IPS DF 4.7 (cell line): ENCODE measurements around the gene HOXA9.

Experiments used
- DNase-seq: peaks from one replicate; pipeline ENCODE4 v3.0.0-alpha.2; 2013; ENCODE audit warnings: low spot score; ENCODE audit errors: extremely low read depth

HOXA9 gene

GRCh38 chr7:27142580-27143022 lies 22.7 kb downstream of the HOXA9 start:
- DNase-seq: no peak

GRCh38 chr7:27141923-27142579 lies 23.3 kb downstream of the HOXA9 start:
- no peak for DNase-seq

- no peak for DNase-seq
Observed at GRCh38 chr7:27141137-27141922, 24.0 kb downstream of the HOXA9 start.

GRCh38 chr7:27140126-27140857 lies 25.0 kb downstream of the HOXA9 start:
- DNase-seq: no peak

DNA sequence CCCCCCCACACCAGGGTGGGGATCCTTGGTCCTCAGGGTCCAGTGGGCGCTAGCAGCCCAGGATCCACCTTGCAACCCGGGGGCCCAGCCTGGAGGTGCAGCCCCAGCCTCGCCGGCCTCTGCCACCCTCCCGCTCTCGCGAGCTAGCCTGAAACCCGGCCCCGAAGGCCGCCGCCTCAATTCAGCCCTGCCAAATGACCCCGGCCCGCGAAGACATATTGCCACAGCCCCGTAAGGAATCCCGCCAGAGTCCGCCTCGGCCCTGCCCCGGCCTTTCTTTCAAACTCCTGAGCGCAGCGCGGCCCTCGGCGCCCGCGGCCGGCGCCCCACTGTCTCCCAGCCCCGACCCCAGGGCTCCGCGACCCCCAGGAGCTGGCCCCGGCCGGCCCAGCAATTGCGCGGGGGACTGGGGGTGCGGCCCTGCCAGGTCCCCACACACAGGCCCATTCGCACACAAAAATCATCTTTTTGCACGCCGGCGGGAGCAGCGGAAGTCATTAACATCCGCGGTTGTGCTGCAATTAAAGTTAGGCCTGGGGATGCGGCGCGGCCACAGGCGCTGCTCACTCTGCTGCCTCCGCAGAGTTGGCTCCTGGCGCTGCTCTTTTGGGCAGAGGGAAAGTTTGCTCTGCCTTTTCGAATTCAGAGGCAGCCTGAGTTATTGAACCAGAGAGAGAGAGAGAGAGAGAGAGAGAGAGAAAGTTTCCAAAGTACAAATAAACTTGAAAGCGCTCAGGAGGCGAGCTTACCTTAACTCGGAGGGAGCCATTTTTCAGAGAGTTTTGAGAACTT lies 25.8 kb downstream of the HOXA9 start:
- no peak for DNase-seq

- no peak for DNase-seq
Observed at GRCh38 chr7:27138985-27139333, 26.4 kb downstream of the HOXA9 start.

- no peak for DNase-seq
Observed at GRCh38 chr7:27138472-27138871, 26.9 kb downstream of the HOXA9 start.

- no peak for DNase-seq
Observed at GRCh38 chr7:27137640-27138315, 27.6 kb downstream of the HOXA9 start.

GRCh38 chr7:27134392-27134791 lies 30.9 kb downstream of the HOXA9 start:
- DNase-seq: no peak

DNA sequence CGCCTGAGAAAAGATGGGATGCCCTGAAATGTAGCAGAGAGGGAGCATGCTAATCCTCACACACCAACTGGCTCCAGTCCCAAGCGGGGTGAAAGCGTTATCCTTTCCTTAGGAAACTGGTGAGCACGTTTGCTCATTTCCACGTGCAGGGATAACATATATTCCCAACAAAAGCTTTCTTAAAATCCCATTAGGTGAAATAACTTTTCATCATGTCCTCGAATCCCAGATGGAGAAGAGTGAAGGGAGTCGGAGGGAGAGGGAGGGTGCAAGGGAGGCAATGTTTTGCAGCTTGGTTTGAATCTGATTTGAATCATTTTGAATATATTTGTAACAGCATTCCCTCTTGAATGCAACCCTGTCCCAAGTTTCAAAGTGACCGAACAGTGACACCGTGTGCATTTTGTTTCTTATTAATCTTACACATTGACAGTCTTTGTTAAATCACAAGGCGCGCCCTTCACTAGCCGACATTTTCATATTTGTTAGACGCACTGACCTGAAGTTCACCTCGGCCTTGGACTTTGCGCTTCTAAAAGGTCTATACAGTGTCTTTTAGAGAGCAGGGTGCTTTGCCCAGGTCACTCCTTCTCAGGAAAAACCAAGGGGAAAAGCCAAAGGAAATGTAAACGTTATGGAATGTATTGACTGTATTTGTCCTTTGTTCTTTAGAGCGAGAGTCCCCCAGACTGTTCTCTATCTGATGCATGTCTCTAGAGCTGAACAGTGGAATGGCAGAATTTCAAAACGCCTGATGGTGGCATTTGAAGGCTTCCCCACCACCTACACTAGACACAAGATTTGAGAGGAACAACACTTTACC lies 31.7 kb downstream of the HOXA9 start:
- no peak for DNase-seq

- no peak for DNase-seq
Observed at GRCh38 chr7:27132978-27133377, 32.4 kb downstream of the HOXA9 start.

DNA sequence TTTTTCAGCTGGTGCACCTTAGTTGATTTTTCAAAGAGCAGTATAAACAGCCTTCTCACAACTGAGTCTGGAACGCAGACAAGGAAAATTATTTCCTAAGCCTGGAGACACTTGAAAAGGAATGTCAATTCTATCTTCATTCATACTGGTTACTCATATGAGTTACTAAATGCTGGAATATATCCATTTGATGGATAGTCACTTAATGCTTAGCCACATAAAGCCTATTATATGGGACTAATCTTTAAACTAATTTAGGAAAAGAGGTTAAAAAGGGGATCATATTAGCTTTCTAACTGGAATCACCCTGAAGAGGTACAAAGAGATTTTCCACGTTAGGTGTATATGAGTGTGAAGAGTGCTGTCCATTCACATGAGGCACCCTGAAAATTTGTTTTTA lies 33.1 kb downstream of the HOXA9 start:
- DNase-seq: no peak

- no peak for DNase-seq
Observed at GRCh38 chr7:27131390-27131819, 33.9 kb downstream of the HOXA9 start.

- no peak for DNase-seq
Observed at GRCh38 chr7:27130540-27131389, 34.6 kb downstream of the HOXA9 start, which contains the start of gene HOXA4. Gene HOXA4 (minus strand): TSS chr7:27130757. CDS start chr7:27130733, 24 bp downstream.

DNA sequence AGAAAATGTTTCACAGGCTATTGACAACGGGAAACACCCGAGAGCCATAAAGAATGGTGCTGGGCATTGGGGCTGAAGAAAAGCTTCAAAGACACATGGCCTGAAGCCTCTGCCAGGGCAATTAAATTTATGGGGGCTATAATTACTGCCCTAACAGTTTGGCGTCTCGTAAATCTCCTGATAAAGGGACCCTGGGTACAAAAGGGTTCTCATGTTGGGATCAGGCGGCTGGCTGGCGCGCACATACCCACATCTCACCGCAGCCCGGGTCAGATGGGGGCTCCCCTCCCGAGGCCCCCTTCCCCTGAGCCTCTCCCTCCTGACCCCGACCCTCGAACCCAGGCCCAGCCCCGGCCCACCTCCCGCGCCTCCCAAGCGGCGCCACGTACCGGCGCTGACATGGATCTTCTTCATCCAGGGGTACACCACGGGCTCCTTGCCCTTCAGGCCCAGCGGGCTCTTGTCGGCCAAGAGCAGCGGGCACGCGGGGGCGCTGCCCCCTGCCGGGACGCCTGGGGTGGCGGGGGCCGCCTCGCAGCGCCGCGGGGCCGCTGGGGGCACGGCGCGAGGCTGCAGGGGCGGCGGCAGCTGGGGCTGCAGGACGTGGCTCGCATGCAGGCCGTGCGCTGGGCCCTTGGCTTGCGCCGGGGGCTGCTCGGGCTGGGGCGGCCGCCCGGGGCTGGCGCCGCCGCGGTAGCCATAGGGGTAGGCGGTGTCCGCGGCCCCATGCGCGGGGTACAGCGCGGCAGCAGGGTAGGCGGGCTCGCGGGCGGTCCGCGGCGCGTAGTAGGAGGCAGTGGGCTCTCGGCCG lies 35.4 kb downstream of the HOXA9 start:
- no peak for DNase-seq

- DNase-seq: no peak
Observed at GRCh38 chr7:27128776-27129728, 36.3 kb downstream of the HOXA9 start.

DNA sequence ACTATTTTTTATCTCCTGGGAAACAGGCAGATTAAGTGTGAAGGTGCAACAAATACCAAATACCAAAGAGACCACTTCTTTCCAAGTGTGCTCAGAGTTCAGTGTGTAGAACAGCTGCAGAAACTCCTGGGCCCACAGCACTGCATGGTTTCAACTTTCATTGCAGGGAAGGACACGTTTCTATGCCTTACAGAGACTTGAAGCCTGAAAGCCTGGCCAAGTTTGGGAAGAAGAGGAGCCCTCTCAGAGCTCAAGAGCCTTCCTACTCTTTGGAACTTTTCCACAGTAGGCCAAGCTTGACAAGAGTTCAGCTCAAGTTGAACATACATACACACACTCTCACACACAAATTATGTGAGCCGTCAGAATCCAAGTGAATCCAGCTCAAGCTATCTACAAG lies 37.3 kb downstream of the HOXA9 start:
- no peak for DNase-seq
